Umbilical cord (tissue), 2 donors: ENCODE measurements around the gene ADCY1. TPM values are rescaled to one million over a fixed set of nuclear protein-coding genes. Genes with fewer than 3 reads are reported as not detected.
A peak's percentile ranks its signal among the peaks of the same experiment; 100 is the strongest.
"Not testable (repeated sequence)": the region's sequence is repeated elsewhere in the genome, so short reads cannot be mapped to it uniquely, and the experiment has no call there.

ENCODE experiments used
- DNase-seq: peaks from one replicate; pipeline ENCODE4 v3.0.0-alpha.2; 2015; ENCODE audit warnings: low spot score
- total RNA-seq: library from RNA; depleted of rRNA; stranded (reverse); fragments of >200 nt; gene quantifications from one replicate; pipeline ENCODE4 v1.2.3, GENCODE V29; 2014; ENCODE audit warnings: low replicate concordance; ENCODE audit not compliant: insufficient read depth

ADCY1 gene
- total RNA-seq, 1 donor from 2014 or later, result 4.6 TPM

DNA sequence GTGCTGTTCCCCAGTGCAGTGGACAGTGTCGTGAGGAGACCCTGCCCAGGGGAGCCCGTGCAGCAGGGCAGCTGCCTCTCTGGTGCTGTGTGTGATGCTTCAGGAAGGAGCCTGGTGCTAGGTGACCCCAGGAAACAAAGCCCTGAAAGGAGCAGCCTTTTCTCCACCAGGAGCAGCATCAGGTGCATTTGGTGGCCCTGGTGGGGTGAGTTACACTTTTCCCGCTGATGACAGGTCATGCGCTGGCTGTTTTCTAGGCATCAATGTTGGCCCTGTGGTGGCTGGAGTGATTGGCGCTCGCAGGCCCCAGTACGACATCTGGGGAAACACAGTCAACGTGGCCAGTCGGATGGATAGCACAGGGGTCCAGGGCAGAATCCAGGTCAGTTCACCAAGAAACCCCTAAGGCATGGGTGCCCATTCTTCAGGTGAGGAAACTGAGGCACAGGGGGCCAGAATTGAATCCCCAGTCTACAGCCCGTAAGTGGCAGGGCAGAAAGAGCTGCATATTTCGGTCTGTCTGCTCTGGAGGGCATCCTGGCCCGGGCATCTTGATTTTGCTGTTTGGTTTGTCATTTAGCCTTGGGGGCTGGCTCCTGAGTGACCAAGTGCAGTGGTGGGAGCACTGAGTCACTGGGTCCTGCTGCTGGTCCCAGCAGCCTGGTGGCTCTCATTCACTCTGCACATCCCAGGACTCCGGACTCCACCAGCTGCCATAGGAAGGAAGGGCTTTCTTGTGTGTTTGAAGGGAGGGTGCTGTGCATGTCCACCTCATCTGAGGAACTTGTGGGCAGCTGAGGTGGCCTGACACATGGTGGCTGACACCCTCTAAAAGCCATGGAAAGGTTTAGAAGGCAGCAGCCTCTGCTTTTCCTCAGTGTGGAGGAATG, 136.3 kb downstream of the ADCY1 start:
- no peak for DNase-seq

DNA sequence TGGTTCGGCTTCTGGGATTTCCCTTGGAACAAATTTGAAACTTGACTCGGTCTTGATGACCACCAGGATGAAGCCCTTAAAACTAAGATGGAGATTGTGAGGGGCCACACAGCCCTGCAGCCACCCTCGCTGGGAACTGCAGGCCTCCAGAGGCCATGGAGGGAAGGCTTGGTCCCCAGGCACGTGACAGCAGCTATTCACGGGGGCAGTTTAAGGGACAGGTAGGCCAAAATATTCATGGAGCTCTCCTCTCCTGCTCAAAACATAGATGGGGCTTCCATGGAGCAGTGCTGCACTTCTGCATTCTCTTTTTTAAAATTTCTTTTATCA, 137.0 kb downstream of the ADCY1 start:
- no peak for DNase-seq

DNA sequence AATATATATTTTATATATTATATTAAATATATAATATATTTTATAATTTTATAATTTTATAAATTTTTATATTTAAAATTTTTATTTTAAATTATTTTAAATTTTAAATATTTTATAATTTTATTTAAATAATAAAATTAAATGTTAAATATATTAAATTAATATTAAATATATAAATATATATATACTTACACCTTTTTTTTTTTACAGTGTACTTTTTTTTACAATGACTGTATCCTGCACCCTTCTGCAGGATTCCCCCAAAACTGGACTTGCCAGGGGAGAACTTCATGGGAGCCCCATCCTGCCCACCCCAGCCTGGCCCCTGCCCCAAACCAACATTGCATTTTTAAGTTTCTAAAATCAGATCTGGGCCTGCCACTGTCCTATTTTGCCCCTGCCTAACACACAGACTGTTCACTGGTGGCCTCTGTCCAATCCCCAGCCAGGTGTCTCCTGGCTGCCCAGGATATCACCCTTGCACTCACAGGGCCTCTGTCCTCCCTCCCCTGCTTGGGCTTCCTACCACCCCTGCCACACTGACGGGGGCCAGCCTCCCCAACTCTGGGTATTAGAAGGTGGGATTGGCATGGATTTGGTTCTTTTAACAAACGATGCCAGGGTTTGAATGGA, 138.0 kb downstream of the ADCY1 start:
- DNase-seq, result no peak

- no peak for DNase-seq
Observed at GRCh38 chr7:45712872-45713668, 138.9 kb downstream of the ADCY1 start.

DNA sequence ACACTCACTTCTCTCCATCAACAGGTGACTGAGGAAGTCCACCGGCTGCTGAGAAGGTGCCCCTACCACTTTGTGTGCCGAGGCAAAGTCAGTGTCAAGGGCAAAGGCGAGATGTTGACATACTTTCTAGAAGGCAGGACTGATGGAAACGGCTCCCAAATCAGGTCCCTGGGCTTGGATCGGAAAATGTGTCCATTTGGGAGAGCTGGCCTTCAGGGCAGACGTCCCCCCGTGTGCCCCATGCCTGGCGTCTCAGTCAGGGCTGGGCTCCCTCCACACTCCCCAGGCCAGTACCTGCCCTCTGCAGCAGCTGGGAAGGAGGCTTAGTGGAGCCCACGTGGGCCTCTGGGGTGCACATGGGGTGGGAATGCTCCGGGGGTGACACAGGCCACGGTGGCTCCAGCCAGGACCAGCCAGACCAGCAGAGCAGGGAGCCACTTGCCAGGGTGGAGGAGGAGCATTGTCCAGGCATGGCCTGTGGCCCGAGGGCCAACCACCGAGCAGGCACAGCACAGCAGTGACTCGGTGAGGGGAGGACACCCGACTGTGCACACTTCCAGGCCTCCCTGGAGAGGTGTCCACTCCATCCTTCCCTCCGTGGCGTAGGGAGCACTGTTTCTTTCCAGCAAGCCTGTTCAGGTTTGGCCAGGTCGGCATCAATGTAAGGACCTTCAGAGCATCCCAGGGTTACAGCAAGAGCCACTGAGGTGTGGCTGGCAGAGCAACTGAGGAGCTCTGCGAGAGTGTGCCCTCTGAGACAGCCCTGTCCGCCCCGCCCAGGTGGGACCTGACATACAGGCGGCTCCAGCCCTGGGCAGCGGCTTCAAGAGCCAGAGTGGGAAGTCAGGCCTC, 139.7 kb downstream of the ADCY1 start:
- no peak for DNase-seq

DNA sequence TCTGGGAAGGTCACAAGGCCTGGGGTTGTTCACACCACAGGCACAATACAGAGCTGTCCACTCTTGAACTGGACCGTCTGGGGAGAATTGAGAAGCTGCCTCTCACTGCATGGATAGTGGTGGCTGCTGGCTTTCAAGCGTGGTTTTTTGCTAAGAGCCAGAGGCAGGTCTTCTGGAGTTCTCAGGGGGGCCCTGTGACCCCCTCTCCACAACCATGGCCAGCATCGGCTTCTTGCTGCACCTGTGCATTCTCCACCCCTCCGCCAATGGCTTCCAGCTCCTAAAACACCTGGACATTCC, 140.3 kb downstream of the ADCY1 start:
- no peak for DNase-seq

- no peak for DNase-seq
Observed at GRCh38 chr7:45715471-45716352, 141.5 kb downstream of the ADCY1 start.

DNA sequence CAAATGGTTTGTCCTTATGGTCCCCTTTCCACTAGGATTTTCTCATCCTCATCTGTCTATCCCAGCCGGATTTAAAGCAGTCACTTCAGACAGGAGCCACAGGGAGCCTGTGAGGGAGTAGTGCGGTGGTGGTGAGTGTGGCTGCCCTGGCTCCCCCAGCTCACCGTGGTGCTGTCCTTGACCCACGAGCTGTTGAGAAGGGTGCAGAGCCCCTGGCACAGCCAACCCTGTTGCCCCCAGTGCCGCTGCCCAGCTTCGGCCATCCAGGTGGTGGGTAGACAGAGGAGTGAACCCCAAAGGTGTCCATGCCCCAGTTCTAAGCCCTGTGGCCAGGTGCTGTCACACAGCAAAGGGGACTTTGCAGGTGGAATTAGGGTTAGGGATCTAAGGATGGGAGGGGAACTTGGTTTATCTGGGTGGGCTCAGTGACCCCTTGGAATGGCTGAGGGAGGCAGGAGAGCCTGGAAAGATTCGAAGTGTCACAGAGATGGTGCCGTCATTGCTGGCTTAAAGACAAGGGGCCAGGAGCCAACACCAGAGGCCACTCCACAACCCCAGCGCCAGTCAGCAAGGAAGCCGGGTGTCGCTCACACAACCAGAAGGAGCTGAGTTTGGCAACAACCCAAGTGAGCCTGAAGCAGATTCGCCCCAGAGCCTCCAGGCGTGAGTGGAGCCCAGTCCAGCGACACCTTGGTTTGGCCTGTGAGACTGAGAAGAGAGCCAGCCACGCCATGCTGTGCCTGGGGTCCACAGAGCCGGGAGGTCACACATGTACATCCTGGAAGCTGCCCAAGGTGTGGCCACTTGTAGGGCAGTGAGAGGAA, 142.4 kb downstream of the ADCY1 start:
- DNase-seq, result no peak

DNA sequence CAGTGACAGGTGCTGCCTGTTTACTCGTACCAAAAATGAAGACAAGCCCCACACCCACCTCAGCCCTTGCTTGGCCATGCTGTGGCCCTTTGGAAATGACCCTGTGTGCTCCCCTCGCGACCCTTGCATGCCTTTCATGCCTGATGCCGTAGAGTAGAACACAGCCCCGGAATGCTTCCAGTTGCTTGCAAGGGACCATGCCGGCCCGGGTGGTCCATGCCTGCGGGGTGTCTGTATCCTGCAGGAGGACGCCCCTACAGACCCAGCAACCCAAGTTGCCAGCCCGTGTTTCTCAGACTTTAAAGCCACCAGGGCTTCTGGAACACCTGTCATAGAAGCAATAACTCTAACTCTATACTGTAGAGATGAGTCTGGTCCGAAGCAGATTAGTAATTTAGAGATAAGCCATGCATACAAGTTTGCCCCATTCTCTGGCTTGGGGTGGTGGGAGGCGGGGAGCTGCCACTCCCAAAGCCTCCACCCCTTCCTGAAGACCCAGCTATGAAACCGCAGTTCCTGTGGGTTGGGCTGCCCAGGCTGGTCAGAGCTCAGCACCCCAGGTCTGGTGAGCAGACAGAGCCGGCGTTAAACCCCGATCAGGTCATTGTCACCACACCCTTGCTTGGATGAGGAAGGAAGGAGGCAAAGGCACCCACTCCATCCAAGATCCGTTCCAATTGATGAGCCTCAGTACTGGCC, 143.5 kb downstream of the ADCY1 start:
- no peak for DNase-seq

- DNase-seq, result no peak
Observed at GRCh38 chr7:45718464-45719330, 144.5 kb downstream of the ADCY1 start.

- DNase-seq, result no peak
Observed at GRCh38 chr7:45720989-45721388, 146.8 kb downstream of the ADCY1 start.

DNA sequence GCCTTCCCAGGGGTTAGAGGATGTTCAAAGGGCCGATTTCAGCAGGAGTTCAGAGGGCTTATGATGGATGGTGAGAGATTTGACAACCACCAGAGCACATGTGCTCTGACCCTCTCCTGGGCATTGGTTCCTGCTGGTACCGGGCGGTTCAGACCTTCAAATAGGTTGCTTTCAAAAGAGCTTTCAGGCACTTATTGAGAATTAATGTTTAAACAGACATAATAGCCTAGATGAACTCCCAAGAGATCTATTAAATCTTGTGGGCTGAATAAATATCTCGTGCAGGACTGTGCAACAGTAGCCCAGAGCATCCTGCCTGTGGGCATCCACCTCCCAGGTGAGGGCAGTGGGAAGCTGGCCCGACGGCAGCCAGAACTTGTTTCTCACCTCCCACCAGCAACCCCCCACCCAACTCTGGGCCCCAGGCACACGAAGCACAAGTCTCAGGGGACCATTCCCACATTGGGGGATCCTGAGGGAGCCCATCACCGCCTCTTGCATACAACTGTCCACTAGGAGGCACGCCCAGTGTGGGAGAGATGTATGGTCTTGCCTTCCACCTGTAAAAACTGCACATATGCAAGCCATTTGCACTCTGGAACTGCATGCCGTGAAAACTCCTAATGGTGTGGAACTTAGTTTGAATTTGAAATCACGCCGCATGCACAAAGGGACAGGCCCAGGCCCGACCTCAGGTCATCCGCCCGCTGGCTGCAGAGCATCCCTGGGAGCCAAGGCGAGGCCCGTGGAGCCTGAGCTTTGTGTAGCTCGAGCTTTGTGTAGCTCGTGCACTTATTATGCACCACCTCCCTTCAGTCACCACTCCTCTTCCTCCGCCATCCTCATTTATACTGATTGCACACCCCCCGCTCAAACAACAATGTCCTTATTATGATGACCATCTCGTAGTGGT, 147.8 kb downstream of the ADCY1 start:
- DNase-seq, result no peak

GRCh38 chr7:45725231-45725630, 151.1 kb downstream of the ADCY1 start:
- DNase-seq, result not testable (repeated sequence)

DNA sequence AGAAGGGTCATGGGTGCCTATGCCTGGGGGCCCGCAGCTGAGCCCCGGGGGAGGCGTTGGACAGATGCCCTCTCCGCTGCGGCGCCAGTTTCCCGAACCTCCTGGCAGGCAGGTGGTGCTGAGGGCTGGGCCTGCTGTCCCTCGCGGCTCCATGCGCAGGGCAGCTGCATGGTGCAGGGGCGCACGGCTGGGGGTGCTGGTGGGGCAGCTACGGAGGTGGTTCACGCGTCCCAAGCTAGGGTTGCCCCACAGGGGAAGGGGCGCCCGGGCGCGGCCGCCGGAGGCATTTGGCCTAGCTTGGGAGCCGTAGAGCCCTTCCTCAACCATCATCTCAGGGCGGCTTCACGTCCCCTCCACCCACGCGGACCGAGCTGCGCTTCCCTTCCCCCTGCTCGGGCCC, 152.7 kb downstream of the ADCY1 start:
- DNase-seq, result no peak

DNA sequence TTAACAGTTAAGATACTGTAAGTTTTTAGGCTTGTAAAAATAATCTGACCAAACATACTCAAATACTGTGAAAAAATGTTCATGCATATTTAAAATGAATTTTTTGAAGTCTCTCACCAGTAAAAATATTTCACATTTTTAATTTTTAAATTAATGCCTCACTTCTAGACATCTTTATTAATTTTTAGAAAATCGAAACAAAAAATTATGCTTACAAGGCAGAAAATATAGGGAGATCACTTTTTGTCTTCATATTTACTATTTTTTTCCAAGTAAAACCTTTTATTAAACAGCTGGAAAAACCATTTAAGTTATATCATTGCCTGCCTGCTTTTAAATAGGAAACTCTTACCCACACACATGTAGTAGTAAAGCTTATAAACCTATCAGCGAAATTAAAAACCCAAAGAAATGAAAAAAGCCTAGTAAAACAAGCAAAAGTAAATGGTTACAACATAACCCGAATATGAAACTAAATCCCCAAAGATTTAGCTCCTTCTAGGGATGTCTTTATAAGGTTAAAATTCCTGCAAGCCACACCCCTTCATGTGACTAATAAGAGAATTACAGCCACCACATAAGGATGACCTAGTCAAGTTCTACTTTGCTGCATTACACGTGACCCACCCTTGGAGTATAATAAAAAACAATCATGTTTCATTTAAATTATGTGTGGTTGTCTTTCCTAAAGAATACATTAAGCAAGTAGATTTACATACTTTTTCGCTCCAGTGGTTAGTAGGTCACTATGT, 157.7 kb downstream of the ADCY1 start:
- DNase-seq, result peak; percentile 61

GRCh38 chr7:45738920-45739319, 164.8 kb downstream of the ADCY1 start:
- DNase-seq, result not testable (repeated sequence)
